ENCODE data around the gene GNG10. TPM values are rescaled to one million over a fixed set of nuclear protein-coding genes. Genes with fewer than 3 reads are reported as not detected.

Gene GNG10
- 20.3 and 64.8 TPM in 2 replicates for total RNA-seq

DNA sequence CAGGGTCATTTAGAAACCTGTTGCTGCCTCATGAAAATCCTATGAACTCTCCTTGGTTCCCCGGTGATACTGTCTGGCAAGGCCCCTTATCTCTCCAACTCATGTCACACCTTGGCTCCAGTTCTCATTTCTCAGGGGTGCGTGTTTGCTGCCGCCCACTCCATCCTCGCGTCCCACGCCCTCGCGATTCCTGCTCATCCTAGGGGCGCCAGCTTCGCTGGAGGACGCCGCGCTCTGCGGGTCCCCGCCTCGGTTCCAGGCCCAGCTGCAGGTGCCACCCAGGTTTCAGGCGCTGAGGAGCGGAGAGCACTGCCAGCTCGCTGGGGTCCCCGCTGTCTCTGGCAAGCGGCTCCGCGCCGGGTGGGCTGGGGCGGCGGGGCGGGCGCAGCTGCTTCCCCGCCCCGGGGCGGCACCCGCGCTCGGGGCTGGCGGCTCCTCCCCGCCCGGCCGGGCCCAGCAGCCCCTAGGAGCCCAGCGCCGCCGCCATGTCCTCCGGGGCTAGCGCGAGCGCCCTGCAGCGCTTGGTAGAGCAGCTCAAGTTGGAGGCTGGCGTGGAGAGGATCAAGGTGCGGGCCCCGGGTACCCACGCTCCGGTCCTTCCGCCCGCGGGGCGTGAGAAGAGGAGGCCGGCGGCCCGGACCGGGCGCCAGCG lies at the start of gene GNG10:
Gene GNG10 (plus strand): TSS at position 456 of the 652 bp plus-strand sequence. CDS start 30 bp downstream, at position 486.

DNA sequence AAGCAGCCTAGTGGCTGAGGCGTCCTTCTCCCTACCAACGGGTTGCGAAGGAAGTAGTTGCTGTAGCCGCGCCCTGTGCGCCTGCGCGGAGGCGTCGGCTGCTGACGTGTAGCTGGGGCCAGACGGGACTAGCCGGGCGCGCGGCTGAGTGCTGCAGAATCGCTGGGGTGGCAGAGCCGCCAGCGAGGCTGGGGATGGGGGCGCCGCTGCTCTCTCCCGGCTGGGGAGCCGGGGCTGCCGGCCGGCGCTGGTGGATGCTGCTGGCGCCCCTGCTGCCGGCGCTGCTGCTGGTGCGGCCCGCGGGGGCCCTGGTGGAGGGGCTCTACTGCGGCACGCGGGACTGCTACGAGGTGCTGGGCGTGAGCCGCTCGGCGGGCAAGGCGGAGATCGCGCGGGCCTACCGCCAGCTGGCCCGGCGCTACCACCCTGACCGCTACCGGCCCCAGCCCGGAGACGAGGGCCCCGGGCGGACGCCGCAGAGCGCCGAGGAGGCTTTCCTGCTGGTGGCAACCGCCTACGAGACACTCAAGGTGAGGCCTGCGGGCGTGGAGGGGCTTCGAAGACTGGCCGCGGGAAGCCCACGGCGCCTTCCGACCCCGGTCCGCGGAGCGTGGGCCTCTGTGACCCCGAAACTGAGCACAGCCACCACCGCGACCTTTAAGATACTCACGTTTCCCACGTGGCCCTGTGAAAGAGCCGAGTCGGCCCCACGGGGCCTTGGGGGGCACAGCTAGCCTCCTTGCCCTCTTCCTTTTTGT lies 30.0 kb upstream of the GNG10 start, which contains the start of gene DNAJC25:
Gene DNAJC25 (plus strand): TSS at position 121 of the 758 bp plus-strand sequence. CDS start 74 bp downstream, at position 195.

Other genes with a start within 250 kb of the GNG10 start
- gene ECPAS, start 177.2 kb upstream of the GNG10 start, total RNA-seq, result 96.8 and 106 TPM in 2 replicates
- 1.9 and 2.2 TPM in 2 replicates for gene ZNF483, start 136.4 kb upstream of the GNG10 start, total RNA-seq
- gene PTGR1, start 62.0 kb upstream of the GNG10 start, total RNA-seq, result 63.9 and 93.3 TPM in 2 replicates
- gene DNAJC25, start 30.3 kb upstream of the GNG10 start, total RNA-seq, result 3.8 and 6.6 TPM in 2 replicates
- under 0.01 TPM in 1 of 2 replicates, not detected in the other for gene SHOC1, start 133.3 kb downstream of the GNG10 start, total RNA-seq
- 29.1 and 38.0 TPM in 2 replicates for gene UGCG, start 235.2 kb downstream of the GNG10 start, total RNA-seq

Measured in bronchial smooth muscle cell (primary cell).